Measurements from ENCODE around the gene TRIM44. TPM values are rescaled to one million over a fixed set of nuclear protein-coding genes. Genes with fewer than 3 reads are reported as not detected.

TRIM44 gene
- total RNA-seq, 4 donors from 2014 or later = 27.4 to 73.4 (median 53.7) TPM

DNA sequence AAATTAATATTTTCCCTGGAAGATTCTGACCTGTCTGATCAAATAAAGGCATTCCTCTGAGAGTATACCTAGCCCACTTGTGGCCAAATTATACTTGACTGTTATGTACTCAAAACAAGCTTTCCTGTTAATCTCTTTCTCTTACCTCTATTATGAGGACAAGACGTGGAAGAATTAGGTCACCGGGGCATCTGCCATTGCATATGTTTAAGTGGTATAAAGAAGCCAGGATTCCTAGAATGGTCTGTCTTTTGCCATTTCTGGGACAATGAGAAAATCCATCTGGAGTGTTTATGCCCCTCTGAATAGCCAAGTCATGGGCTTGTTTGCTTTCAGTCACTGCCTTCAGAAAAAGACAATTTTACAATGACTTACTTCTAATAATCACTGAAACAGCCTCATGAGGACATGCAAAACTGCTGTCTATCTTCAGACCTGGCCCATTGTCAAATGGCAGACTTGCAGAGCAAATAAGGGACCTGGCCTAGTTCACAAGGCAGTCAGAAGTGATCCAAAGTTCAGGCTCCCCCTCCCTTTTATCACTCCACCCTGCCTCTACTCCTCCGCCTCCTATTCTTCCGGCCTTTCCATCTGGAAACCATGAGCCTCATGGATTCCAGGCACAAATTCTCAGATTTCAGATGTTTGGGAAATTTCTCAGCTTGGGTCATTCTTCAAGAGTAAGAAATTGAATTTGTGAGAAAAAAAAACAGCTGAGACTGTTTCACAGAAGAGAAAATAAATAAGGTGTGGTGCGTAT is 153.2 kb downstream of the TRIM44 start:
- WGBS = 74% methylated on average over 5 of the region's 5 CpGs
- peaks cover 18 to 27% (median 22%) of the 10 kb centered on the region in 4 donors for H3K4me1 ChIP-seq
- H3K36me3 ChIP-seq = no peaks in the 10 kb centered on the region
- no peak overlapping the region for H3K27ac ChIP-seq (replicated peaks in 1 of 4)
- H3K4me3 ChIP-seq = no peak overlapping the region
- intact Hi-C loops (cut with DNase I) = no loop called here
- H3K9me3 ChIP-seq = no peaks in the 10 kb centered on the region
- H3K27me3 ChIP-seq = no peaks in the 10 kb centered on the region
- no peak for DNase-seq (ENCODE audit: extremely low spot score)
- TF ChIP-seq POLR2A (IDR thresholded peaks at IDR 0.05; ENCODE audit: low read depth) = no peak
- no peak for TF ChIP-seq CTCF (IDR thresholded peaks at IDR 0.05)
- TF ChIP-seq EP300 (IDR thresholded peaks at IDR 0.05) = no peak
- TF ChIP-seq POLR2AphosphoS5 (IDR thresholded peaks at IDR 0.05) = peak; percentile 15 to 19

- no peak overlapping the region for H3K27ac ChIP-seq (replicated peaks in 1 of 4)
- no peaks in the 10 kb centered on the region for H3K36me3 ChIP-seq
- no peaks in the 10 kb centered on the region for H3K9me3 ChIP-seq
- H3K4me1 ChIP-seq = peaks cover 12 to 19% (median 16%) of the 10 kb centered on the region in 4 donors
- H3K4me3 ChIP-seq = no peak overlapping the region
- DNase-seq (ENCODE audit: extremely low spot score) = no peak
- intact Hi-C loops (cut with DNase I) = loop anchor here (5.0 to 10.0 kb wide), 3 partner anchors 203 to 447 kb away; partner anchors contain the start of gene FJX1
- no peaks in the 10 kb centered on the region for H3K27me3 ChIP-seq
- TF ChIP-seq EP300 (IDR thresholded peaks at IDR 0.05) (no peak), POLR2AphosphoS5 (IDR thresholded peaks at IDR 0.05) (no peak), CTCF (IDR thresholded peaks at IDR 0.05) (no peak), POLR2A (IDR thresholded peaks at IDR 0.05; ENCODE audit: low read depth) (no peak)
- WGBS = 87% methylated on average over 5 of the region's 5 CpGs
These were observed 158.0 kb downstream of the TRIM44 start for GRCh38 chr11:35820614-35821013.

DNA sequence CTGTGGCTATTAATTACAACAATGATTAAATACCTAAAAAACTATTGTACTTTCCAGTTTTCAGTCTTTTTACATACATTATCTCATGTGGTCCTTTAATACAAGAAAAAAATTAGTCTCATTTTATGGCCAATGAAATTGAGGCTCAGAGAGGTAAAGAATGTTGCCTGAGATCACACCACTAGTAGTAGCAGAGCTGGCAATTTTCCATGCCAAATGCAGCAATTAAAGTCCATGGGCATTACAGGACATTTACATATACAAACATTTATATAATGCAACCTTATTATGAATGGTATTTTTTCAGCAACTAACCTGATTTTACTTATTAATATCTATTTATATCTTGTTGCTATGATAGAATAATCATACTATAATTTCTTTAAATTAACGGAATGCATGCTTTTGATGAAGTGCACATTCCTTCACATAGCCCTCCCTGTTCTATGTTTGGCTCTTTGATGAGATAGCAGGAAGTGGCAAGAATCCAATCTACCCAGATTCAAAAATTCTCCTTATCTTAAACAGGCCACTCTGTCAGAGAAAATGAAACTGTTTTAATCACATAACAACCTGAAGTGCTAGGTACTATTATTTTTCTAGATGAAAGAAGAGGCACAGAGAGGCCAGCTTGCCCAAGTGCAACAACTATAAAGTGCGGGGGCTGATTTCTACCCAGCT is 160.4 kb downstream of the TRIM44 start:
- Histone ChIP-seq H3K4me3 (no peak overlapping the region), H3K4me1 (peaks cover 12 to 15% (median 12%) of the 10 kb centered on the region in 4 donors), H3K27me3 (no peaks in the 10 kb centered on the region), H3K27ac (replicated peaks in 1 of 4) (no peak overlapping the region), H3K9me3 (no peaks in the 10 kb centered on the region), H3K36me3 (no peaks in the 10 kb centered on the region)
- whole genome bisulfite sequencing = 71% methylated on average over 2 of the region's 2 CpGs
- no peak for DNase-seq (ENCODE audit: extremely low spot score)
- no peak for TF ChIP-seq POLR2AphosphoS5 (IDR thresholded peaks at IDR 0.05)
- intact Hi-C loops (cut with DNase I) = loop anchor here (2.0 to 10.0 kb wide), 4 partner anchors 206 to 444 kb away; partner anchors contain the start of gene FJX1

DNA sequence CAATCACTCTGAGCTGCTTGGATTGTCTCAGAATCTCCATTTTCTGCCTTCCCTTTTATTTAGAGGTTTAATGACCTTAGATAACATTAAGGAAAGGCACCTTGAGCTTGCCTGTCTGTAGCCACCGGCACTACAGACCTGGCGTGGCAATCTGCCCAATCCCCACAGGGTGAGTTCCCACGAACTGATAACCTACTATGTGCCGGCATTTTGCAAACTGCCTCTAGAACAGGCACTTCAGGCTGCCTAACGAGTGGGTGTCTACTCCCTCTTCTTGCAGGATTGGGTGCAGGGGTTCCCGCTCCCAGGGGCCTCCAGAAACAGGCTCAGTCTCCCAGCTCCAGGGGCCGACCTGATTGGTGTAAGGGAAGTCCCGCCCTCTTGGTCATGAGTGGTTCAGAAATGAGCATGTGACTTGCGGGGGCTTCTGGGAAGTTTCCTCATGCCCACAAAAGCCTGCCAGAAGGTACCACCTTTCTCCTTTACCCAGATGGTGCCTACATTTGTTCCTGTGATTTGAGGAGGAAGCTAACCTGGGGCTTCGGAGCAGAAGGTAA is 161.2 kb downstream of the TRIM44 start:
- DNase-seq (ENCODE audit: extremely low spot score) = no peak
- Histone ChIP-seq H3K27me3 (no peaks in the 10 kb centered on the region), H3K36me3 (no peaks in the 10 kb centered on the region), H3K9me3 (no peaks in the 10 kb centered on the region), H3K4me1 (peaks cover 12 to 15% (median 12%) of the 10 kb centered on the region in 4 donors), H3K27ac (replicated peaks in 1 of 4) (no peak overlapping the region), H3K4me3 (no peak overlapping the region)
- intact Hi-C loops (cut with DNase I) = loop anchor here (2.0 to 10.0 kb wide), 4 partner anchors 207 to 443 kb away; partner anchors contain the start of gene FJX1
- 100% methylated on average over 1 of the region's 10 CpGs for WGBS
- TF ChIP-seq EP300 (IDR thresholded peaks at IDR 0.05) (no peak), POLR2A (IDR thresholded peaks at IDR 0.05; ENCODE audit: low read depth) (no peak), CTCF (IDR thresholded peaks at IDR 0.05) (no peak), POLR2AphosphoS5 (IDR thresholded peaks at IDR 0.05) (no peak)

- Histone ChIP-seq H3K9me3 (no peaks in the 10 kb centered on the region), H3K4me3 (no peak overlapping the region), H3K36me3 (no peaks in the 10 kb centered on the region), H3K4me1 (peaks cover 12 to 15% (median 12%) of the 10 kb centered on the region in 4 donors), H3K27ac (replicated peaks in 1 of 4) (no peak overlapping the region), H3K27me3 (no peaks in the 10 kb centered on the region)
- TF ChIP-seq EP300 (IDR thresholded peaks at IDR 0.05) = no peak
- WGBS = 80% methylated on average over 1 of the region's 1 CpG
- DNase-seq (ENCODE audit: extremely low spot score) = no peak
- intact Hi-C loops (cut with DNase I) = loop anchor here (10.0 kb wide), 1 partner anchor 209 kb away; no protein-coding TSS in a partner anchor
These were observed 162.8 kb downstream of the TRIM44 start for GRCh38 chr11:35825386-35825785.
